Neuronal stem cell (in vitro differentiated cells): ENCODE measurements around the gene OPN1SW.

ENCODE experiments used
- DNase-seq: peaks from one replicate; pipeline ENCODE4 v3.0.0-alpha.2; 2013; ENCODE audit warnings: low spot score
- H2AFZ ChIP-seq: one replicate; pipeline ENCODE4 v1.6.1; 2013; ENCODE audit warnings: mild to moderate bottlenecking, low read length, inconsistent platforms
- H2AK5ac ChIP-seq: 2 replicates; pipeline ENCODE4 v1.6.1; 2013; ENCODE audit warnings: low read depth, mild to moderate bottlenecking, inconsistent platforms, low read length, moderate library complexity, mixed read lengths
- H2BK120ac ChIP-seq: 2 replicates; pipeline ENCODE4 v1.6.1; 2013; ENCODE audit warnings: low read depth, mild to moderate bottlenecking, inconsistent platforms, low read length, moderate library complexity, mixed read lengths
- H2BK12ac ChIP-seq: one replicate; pipeline ENCODE4 v1.6.1; 2013; ENCODE audit warnings: low read length, inconsistent platforms
- H2BK15ac ChIP-seq: 2 replicates; pipeline ENCODE4 v1.6.1; 2013; ENCODE audit warnings: mild to moderate bottlenecking, low read length, inconsistent platforms, mixed read lengths
- H2BK5ac ChIP-seq: one replicate; pipeline ENCODE4 v1.6.1; 2013; ENCODE audit warnings: inconsistent platforms, mild to moderate bottlenecking, low read length, moderate library complexity
- H3K14ac ChIP-seq: one replicate; pipeline ENCODE4 v1.6.1; 2013; ENCODE audit warnings: low read length, inconsistent platforms
- H3K18ac ChIP-seq: 2 replicates; pipeline ENCODE4 v1.6.1; 2013; ENCODE audit warnings: low read length, inconsistent platforms
- H3K23ac ChIP-seq: 2 replicates; pipeline ENCODE4 v1.6.1; 2013; ENCODE audit warnings: low read depth, mild to moderate bottlenecking, mixed read lengths, low read length, inconsistent platforms; ENCODE audit not compliant: poor library complexity
- H3K27ac ChIP-seq: replicated peaks from 3 replicates; pipeline ENCODE4 v1.5.1; 2013; ENCODE audit warnings: low read length, inconsistent platforms
- H3K27me3 ChIP-seq, 3 experiments: 2 replicates each; pipeline ENCODE4 v1.6.1; 2013; ENCODE audit warnings: low read length in 3 of 3, mild to moderate bottlenecking in 2 of 3, inconsistent platforms in 1 of 3, low read depth in 1 of 3, mixed read lengths in 1 of 3, moderate library complexity in 1 of 3; ENCODE audit not compliant: control insufficient read depth in 3 of 3, insufficient read depth in 3 of 3
- H3K36me3 ChIP-seq, 2 donors: replicated peaks in 1 of 2; 2 replicates each; pipeline ENCODE4 v1.6.1; 2013; ENCODE audit warnings: low read length in 2 of 2; ENCODE audit not compliant: control insufficient read depth in 2 of 2, insufficient read depth in 2 of 2
- H3K4ac ChIP-seq: 2 replicates; pipeline ENCODE4 v1.6.1; 2013; ENCODE audit warnings: inconsistent platforms, mild to moderate bottlenecking, low read length, moderate library complexity
- H3K4me1 ChIP-seq, 2 donors: 1 replicate in 1 of 2; 2 replicates in 1 of 2; pipeline ENCODE4 v1.6.1; 2013; ENCODE audit warnings: low read length in 2 of 2, low read depth in 1 of 2; ENCODE audit not compliant: control insufficient read depth in 2 of 2, insufficient read depth in 1 of 2
- H3K4me2 ChIP-seq: one replicate; pipeline ENCODE4 v1.6.1; 2013; ENCODE audit warnings: mild to moderate bottlenecking, low read length, inconsistent platforms; ENCODE audit not compliant: insufficient read depth, poor library complexity, severe bottlenecking
- H3K4me3 ChIP-seq, 2 donors: 2 replicates each; pipeline ENCODE4 v1.5.1; 2013; ENCODE audit warnings: low read length in 2 of 2, mild to moderate bottlenecking in 2 of 2, inconsistent platforms in 1 of 2, moderate library complexity in 1 of 2
- H3K79me1 ChIP-seq: one replicate; pipeline ENCODE4 v1.6.1; 2013; ENCODE audit warnings: low read depth, mild to moderate bottlenecking, inconsistent platforms, low read length, moderate library complexity
- H3K9ac ChIP-seq: one replicate; pipeline ENCODE4 v1.6.1; 2013; ENCODE audit warnings: mild to moderate bottlenecking, low read depth, low read length, inconsistent platforms; ENCODE audit not compliant: poor library complexity
- H3K9me3 ChIP-seq, 2 donors: replicated peaks in 1 of 2; 2 replicates each; pipeline versions ENCODE3 to v1.6.1; 2013; ENCODE audit warnings: low read length in 2 of 2, mild to moderate bottlenecking in 2 of 2, inconsistent platforms in 1 of 2, low read depth in 1 of 2, mixed read lengths in 1 of 2, moderate library complexity in 1 of 2; ENCODE audit not compliant: control insufficient read depth in 2 of 2, insufficient read depth in 1 of 2
- H4K8ac ChIP-seq: one replicate; pipeline ENCODE4 v1.6.1; 2013; ENCODE audit warnings: low read depth, mild to moderate bottlenecking, inconsistent platforms, low read length, moderate library complexity
- H4K91ac ChIP-seq: one replicate; pipeline ENCODE4 v1.6.1; 2013; ENCODE audit warnings: low read length, low read depth, mild to moderate bottlenecking, inconsistent platforms; ENCODE audit not compliant: poor library complexity
- WGBS, 2 donors: extraction: QIAGEN DNeasy Blood & Tissue Kit; methylation state at CpG; one replicate each; pipeline ENCODE4 v1.1.7; 2013; ENCODE audit warnings: missing lambda C conversion rate in 2 of 2, mixed read lengths in 1 of 2; ENCODE audit not compliant: insufficient read length in 2 of 2, insufficient replicate concordance in 1 of 2; ENCODE audit errors: extremely low coverage in 2 of 2; 5-methylcytosine and 5-hydroxymethylcytosine counted together

The OPN1SW gene

GRCh38 chr7:128794020-128794419, 18.4 kb upstream of the OPN1SW start:
- no CpG with 5 or more reads among the region's 3 CpGs for WGBS, 2 donors
- H2BK15ac ChIP-seq, result peak overlapping the region; percentile 91
- H3K23ac ChIP-seq, result peak overlapping the region; percentile 14
- H3K9me3 ChIP-seq, result peaks cover 2 to 3% of the 10 kb centered on the region in 2 donors
- H3K4me1 ChIP-seq, result peaks cover 7 to 19% of the 10 kb centered on the region in 2 donors
- no peak overlapping the region for H3K4me2 ChIP-seq
- H3K14ac ChIP-seq, result no peak overlapping the region
- H3K36me3 ChIP-seq, result peaks cover 18 to 28% of the 10 kb centered on the region in 2 donors
- H2AFZ ChIP-seq, result no peak overlapping the region
- H3K79me1 ChIP-seq, result peaks cover 8% of the 10 kb centered on the region
- H2BK120ac ChIP-seq, result no peak overlapping the region
- H4K91ac ChIP-seq, result no peak overlapping the region
- H2BK5ac ChIP-seq, result peak overlapping the region; percentile 84
- H3K27ac ChIP-seq, result peak overlapping the region; percentile 88
- DNase-seq, result no peak
- peak overlapping the region; percentile 67 for H3K4ac ChIP-seq
- H3K9ac ChIP-seq, result no peak overlapping the region
- peak overlapping the region; percentile 76 for H2AK5ac ChIP-seq
- no peak overlapping the region for H2BK12ac ChIP-seq
- peak overlapping the region; percentile 74 for H3K18ac ChIP-seq
- H3K4me3 ChIP-seq, result no peak overlapping the region
- H3K27me3 ChIP-seq, result no peaks in the 10 kb centered on the region
- no peak overlapping the region for H4K8ac ChIP-seq

- Histone ChIP-seq H2AFZ (no peak overlapping the region), H2BK15ac (no peak overlapping the region), H3K4me3 (no peak overlapping the region), H3K4me1 (peaks cover 10 to 19% of the 10 kb centered on the region in 2 donors), H3K4ac (no peak overlapping the region), H4K91ac (no peak overlapping the region), H4K8ac (no peak overlapping the region), H3K4me2 (no peak overlapping the region), H3K79me1 (peaks cover 8% of the 10 kb centered on the region), H3K27ac (no peak overlapping the region), H3K14ac (no peak overlapping the region), H3K9ac (no peak overlapping the region), H2BK120ac (no peak overlapping the region), H3K23ac (no peak overlapping the region), H2AK5ac (no peak overlapping the region), H2BK5ac (no peak overlapping the region), H2BK12ac (no peak overlapping the region), H3K9me3 (peaks cover 2 to 3% of the 10 kb centered on the region in 2 donors), H3K27me3 (peaks cover 0 to 1% (median 0%) of the 10 kb centered on the region in 3 experiments), H3K18ac (no peak overlapping the region), H3K36me3 (peaks cover 18 to 28% of the 10 kb centered on the region in 2 donors)
- WGBS, 2 donors, result no CpG with 5 or more reads among the region's 5 CpGs
- DNase-seq, result no peak
Measured at GRCh38 chr7:128793181-128793547, 17.6 kb upstream of the OPN1SW start.

GRCh38 chr7:128792471-128793180, 17.0 kb upstream of the OPN1SW start:
- Histone ChIP-seq H3K27me3 (peaks cover 0 to 2% (median 0%) of the 10 kb centered on the region in 3 experiments), H2BK5ac (peak overlapping the region; percentile 100), H3K14ac (no peak overlapping the region), H3K23ac (no peak overlapping the region), H3K9ac (peak overlapping the region; percentile 5), H4K8ac (no peak overlapping the region), H2BK15ac (no peak overlapping the region), H3K4me3 (peak overlapping the region; percentile 90 to 91), H2BK12ac (no peak overlapping the region), H3K79me1 (peaks cover 8% of the 10 kb centered on the region), H3K18ac (peak overlapping the region; percentile 53), H3K4me1 (peaks cover 10 to 19% of the 10 kb centered on the region in 2 donors), H2AK5ac (peak overlapping the region; percentile 56), H3K4me2 (peak overlapping the region; percentile 65), H3K27ac (no peak overlapping the region), H3K4ac (no peak overlapping the region), H2BK120ac (no peak overlapping the region), H3K9me3 (peaks cover 2 to 3% of the 10 kb centered on the region in 2 donors), H4K91ac (no peak overlapping the region), H3K36me3 (peaks cover 18 to 28% of the 10 kb centered on the region in 2 donors), H2AFZ (peak overlapping the region; percentile 99)
- no peak for DNase-seq
- WGBS, 2 donors, result no CpG with 5 or more reads among the region's 10 CpGs

GRCh38 chr7:128791972-128792327, 16.4 kb upstream of the OPN1SW start:
- no peak overlapping the region for H4K8ac ChIP-seq
- H2BK12ac ChIP-seq, result no peak overlapping the region
- peak overlapping the region; percentile 99 for H3K18ac ChIP-seq
- H3K27ac ChIP-seq, result peak overlapping the region; percentile 74
- H3K4me1 ChIP-seq, result peaks cover 10 to 19% of the 10 kb centered on the region in 2 donors
- H2AFZ ChIP-seq, result peak overlapping the region; percentile 99
- peak overlapping the region; percentile 93 for H3K9ac ChIP-seq
- H4K91ac ChIP-seq, result no peak overlapping the region
- WGBS, 2 donors, result no CpG with 5 or more reads among the region's 9 CpGs
- peak overlapping the region; percentile 56 for H2AK5ac ChIP-seq
- peak overlapping the region; percentile 56 for H3K14ac ChIP-seq
- H3K9me3 ChIP-seq, result peaks cover 0 to 2% of the 10 kb centered on the region in 2 donors
- H2BK15ac ChIP-seq, result peak overlapping the region; percentile 94
- peaks cover 13 to 22% of the 10 kb centered on the region in 2 donors for H3K36me3 ChIP-seq
- peak overlapping the region; percentile 90 to 91 for H3K4me3 ChIP-seq
- DNase-seq, result no peak
- peak overlapping the region; percentile 67 for H2BK120ac ChIP-seq
- peaks cover 0 to 2% (median 0%) of the 10 kb centered on the region in 3 experiments for H3K27me3 ChIP-seq
- peak overlapping the region; percentile 93 for H3K23ac ChIP-seq
- peak overlapping the region; percentile 92 for H3K4me2 ChIP-seq
- H2BK5ac ChIP-seq, result peak overlapping the region; percentile 100
- H3K4ac ChIP-seq, result no peak overlapping the region
- peaks cover 8% of the 10 kb centered on the region for H3K79me1 ChIP-seq
